ENCODE results near the gene CCDC33. TPM values are rescaled to one million over a fixed set of nuclear protein-coding genes. Genes with fewer than 3 reads are reported as not detected.

CCDC33 gene
- total and polyA plus RNA-seq, 10 of the 15 experiments (the other 5 are each of a cell fraction or from before 2014, with no cell fraction given), result 0.57 to 5.8 (median 4.3) TPM

- TF ChIP-seq, protein P1, sequence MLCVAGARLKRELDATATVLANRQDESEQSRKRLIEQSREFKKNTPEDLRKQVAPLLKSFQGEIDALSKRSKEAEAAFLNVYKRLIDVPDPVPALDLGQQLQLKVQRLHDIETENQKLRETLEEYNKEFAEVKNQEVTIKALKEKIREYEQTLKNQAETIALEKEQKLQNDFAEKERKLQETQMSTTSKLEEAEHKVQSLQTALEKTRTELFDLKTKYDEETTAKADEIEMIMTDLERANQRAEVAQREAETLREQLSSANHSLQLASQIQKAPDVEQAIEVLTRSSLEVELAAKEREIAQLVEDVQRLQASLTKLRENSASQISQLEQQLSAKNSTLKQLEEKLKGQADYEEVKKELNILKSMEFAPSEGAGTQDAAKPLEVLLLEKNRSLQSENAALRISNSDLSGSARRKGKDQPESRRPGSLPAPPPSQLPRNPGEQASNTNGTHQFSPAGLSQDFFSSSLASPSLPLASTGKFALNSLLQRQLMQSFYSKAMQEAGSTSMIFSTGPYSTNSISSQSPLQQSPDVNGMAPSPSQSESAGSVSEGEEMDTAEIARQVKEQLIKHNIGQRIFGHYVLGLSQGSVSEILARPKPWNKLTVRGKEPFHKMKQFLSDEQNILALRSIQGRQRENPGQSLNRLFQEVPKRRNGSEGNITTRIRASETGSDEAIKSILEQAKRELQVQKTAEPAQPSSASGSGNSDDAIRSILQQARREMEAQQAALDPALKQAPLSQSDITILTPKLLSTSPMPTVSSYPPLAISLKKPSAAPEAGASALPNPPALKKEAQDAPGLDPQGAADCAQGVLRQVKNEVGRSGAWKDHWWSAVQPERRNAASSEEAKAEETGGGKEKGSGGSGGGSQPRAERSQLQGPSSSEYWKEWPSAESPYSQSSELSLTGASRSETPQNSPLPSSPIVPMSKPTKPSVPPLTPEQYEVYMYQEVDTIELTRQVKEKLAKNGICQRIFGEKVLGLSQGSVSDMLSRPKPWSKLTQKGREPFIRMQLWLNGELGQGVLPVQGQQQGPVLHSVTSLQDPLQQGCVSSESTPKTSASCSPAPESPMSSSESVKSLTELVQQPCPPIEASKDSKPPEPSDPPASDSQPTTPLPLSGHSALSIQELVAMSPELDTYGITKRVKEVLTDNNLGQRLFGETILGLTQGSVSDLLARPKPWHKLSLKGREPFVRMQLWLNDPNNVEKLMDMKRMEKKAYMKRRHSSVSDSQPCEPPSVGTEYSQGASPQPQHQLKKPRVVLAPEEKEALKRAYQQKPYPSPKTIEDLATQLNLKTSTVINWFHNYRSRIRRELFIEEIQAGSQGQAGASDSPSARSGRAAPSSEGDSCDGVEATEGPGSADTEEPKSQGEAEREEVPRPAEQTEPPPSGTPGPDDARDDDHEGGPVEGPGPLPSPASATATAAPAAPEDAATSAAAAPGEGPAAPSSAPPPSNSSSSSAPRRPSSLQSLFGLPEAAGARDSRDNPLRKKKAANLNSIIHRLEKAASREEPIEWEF (IDR thresholded peaks at IDR 0.05; ENCODE audit: insufficient replicate concordance, low read depth, low read length), result no peak
- no peak for TF ChIP-seq RB1 (IDR thresholded peaks at IDR 0.05; ENCODE audit: borderline replicate concordance)
Measured at GRCh38 chr15:74369084-74369745, 133.1 kb downstream of the CCDC33 start (continued).

GRCh38 chr15:74369756-74370155, 133.6 kb downstream of the CCDC33 start:
- in situ Hi-C loops (cut with MboI) (no loop called here), intact Hi-C loops (cut with micrococcal nuclease; ENCODE audit: unreplicated experiment) (no loop called here)
- Histone ChIP-seq H4K20me1 (ENCODE audit: control insufficient read depth, insufficient read depth) (no peaks in the 10 kb centered on the region), H3K9me3 (replicated peaks; ENCODE audit: control insufficient read depth, insufficient read depth, low read length) (no peaks in the 10 kb centered on the region), H3K4me1 (ENCODE audit: control insufficient read depth, insufficient read depth, low read length) (peaks cover 7% of the 10 kb centered on the region), H3K36me3 (ENCODE audit: control insufficient read depth in 2 of 2, insufficient read depth in 2 of 2, low read length in 1 of 2) (no peaks in the 10 kb centered on the region), H2AFZ (ENCODE audit: control insufficient read depth, low read depth, low read length) (no peak overlapping the region), H3K79me2 (ENCODE audit: control insufficient read depth, insufficient read depth, low read length) (no peaks in the 10 kb centered on the region), H3K27me3 (replicated peaks in 1 of 2; ENCODE audit: control insufficient read depth in 2 of 2, insufficient read depth in 2 of 2, low read length in 1 of 2) (peaks cover 4 to 5% of the 10 kb centered on the region in 2 experiments; a peak in 3 of 4 replicates), H3K4me3 (no peak overlapping the region), H3K9ac (ENCODE audit: control insufficient read depth, insufficient read depth, low read length) (no peak overlapping the region), H3K27ac (ENCODE audit: control insufficient read depth, insufficient read depth) (no peak overlapping the region), H3K4me2 (ENCODE audit: control insufficient read depth, insufficient read depth) (no peak overlapping the region)
- RAD21 ChIA-PET (ENCODE audit: unreplicated experiment), result no interaction called here
- no TSS peak for BruUV-seq (replicated peaks)
- ATAC-seq (no peak), DNase-seq (ENCODE audit: low read depth, low spot score) (no peak), FAIRE-seq (no peak)
- SMC1A ChIA-PET (ENCODE audit: uncharacterized antibody, unreplicated experiment), result no interaction called here
- CTCF ChIA-PET, result interaction anchor here (21.7 kb wide), 1 partner anchor 67 kb away, joined by 655 read pairs; the partner anchor contains the start of gene SEMA7A
- POLR2A ChIA-PET, result no interaction called here
- WGBS (ENCODE audit: insufficient coverage, insufficient replicate concordance, low lambda C conversion rate, missing lambda C conversion rate), result 71% methylated on average over 2 of the region's 2 CpGs
- no peak for TF ChIP-seq IRF4 (IDR thresholded peaks at IDR 0.05; ENCODE audit: low read depth, low read length)
- TF ChIP-seq ZBED1 (IDR thresholded peaks at IDR 0.05; ENCODE audit: borderline replicate concordance), result no peak
- TF ChIP-seq, protein P2, sequence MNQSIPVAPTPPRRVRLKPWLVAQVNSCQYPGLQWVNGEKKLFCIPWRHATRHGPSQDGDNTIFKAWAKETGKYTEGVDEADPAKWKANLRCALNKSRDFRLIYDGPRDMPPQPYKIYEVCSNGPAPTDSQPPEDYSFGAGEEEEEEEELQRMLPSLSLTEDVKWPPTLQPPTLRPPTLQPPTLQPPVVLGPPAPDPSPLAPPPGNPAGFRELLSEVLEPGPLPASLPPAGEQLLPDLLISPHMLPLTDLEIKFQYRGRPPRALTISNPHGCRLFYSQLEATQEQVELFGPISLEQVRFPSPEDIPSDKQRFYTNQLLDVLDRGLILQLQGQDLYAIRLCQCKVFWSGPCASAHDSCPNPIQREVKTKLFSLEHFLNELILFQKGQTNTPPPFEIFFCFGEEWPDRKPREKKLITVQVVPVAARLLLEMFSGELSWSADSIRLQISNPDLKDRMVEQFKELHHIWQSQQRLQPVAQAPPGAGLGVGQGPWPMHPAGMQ (IDR thresholded peaks at IDR 0.05; ENCODE audit: borderline replicate concordance), result no peak
- TF ChIP-seq CHD2 (IDR thresholded peaks at IDR 0.05; ENCODE audit: borderline replicate concordance, low read depth, low read length), result no peak
- TF ChIP-seq REST (IDR thresholded peaks at IDR 0.05; ENCODE audit: low read depth, low read length), result no peak
- TF ChIP-seq TBL1XR1 (IDR thresholded peaks at IDR 0.05; ENCODE audit: low read depth, low read length), result no peak
- TF ChIP-seq SMAD1 (IDR thresholded peaks at IDR 0.05; ENCODE audit: low read depth, partially characterized antibody), result no peak
- TF ChIP-seq FOS (IDR thresholded peaks at IDR 0.05; ENCODE audit: borderline replicate concordance, extremely low read depth, insufficient read length), result no peak
- TF ChIP-seq POLR2AphosphoS2 (IDR thresholded peaks at IDR 0.05; ENCODE audit: low read depth, low read length), result no peak
- no peak for TF ChIP-seq ZZZ3 (IDR thresholded peaks at IDR 0.05; ENCODE audit: control insufficient read depth, insufficient read length, low read depth)

Measured in GM12878 (cell line).